PC-9 (cell line): ENCODE results near the gene VPS8. TPM values are rescaled to one million over a fixed set of nuclear protein-coding genes. Genes with fewer than 3 reads are reported as not detected.
A peak's percentile ranks its signal among the peaks of the same experiment; 100 is the strongest.

Source experiments
- BruUV-seq: library from RNA; stranded (reverse); fragments of 400-500 nt; replicated peaks from 2 replicates; lab custom pipeline; 2021; lab: Mats Ljungman, UMichigan
- CTCF ChIA-PET: fragments of 300-600 bp; sonication (Branson Sonifier 250); formaldehyde crosslinking; loops from one replicate; lab custom pipeline; 2022; ENCODE audit warnings: antibody characterized with exemption; lab: Charles Lee
- POLR2A ChIA-PET: fragments of 300-600 bp; sonication (Branson Sonifier 250); formaldehyde crosslinking; loops from one replicate; lab custom pipeline; 2022; ENCODE audit warnings: antibody characterized with exemption; ENCODE audit not compliant: unreplicated experiment; lab: Charles Lee
- DNase-seq, 2 experiments: peaks; one replicate each; pipeline versions ENCODE4 v3.0.0 to v3.0.0-alpha.2; 2015 to 2022; ENCODE audit warnings: mixed read lengths in 1 of 2
- H2AFZ ChIP-seq: fragments of 200-600 bp; sonication (generic); 2 replicates; pipeline ENCODE4 v1.8.1; 2017; ENCODE audit warnings: antibody characterized with exemption
- H3F3A ChIP-seq: fragments of 200-600 bp; sonication (generic); 2 replicates; pipeline ENCODE4 v1.8.1; 2017; ENCODE audit warnings: antibody characterized with exemption, mild to moderate bottlenecking, low read depth; ENCODE audit not compliant: insufficient read depth
- H3K27ac ChIP-seq: fragments of 200-600 bp; sonication (generic); 2 replicates; pipeline ENCODE4 v1.6.1; 2016; ENCODE audit warnings: mixed run types
- H3K27me3 ChIP-seq: fragments of 200-600 bp; sonication (generic); 2 replicates; pipeline ENCODE4 v1.6.1; 2016; ENCODE audit warnings: low read depth, mixed run types; ENCODE audit not compliant: insufficient read depth
- H3K36me3 ChIP-seq: fragments of 200-600 bp; sonication (generic); 2 replicates; pipeline ENCODE4 v1.6.1; 2016; ENCODE audit warnings: low read depth, mixed run types
- H3K4me1 ChIP-seq: fragments of 200-600 bp; sonication (generic); replicated peaks from 2 replicates; pipeline ENCODE4 v1.6.1; 2016; ENCODE audit warnings: mixed run types; ENCODE audit not compliant: insufficient read depth
- H3K4me2 ChIP-seq: fragments of 200-600 bp; sonication (generic); 2 replicates; pipeline ENCODE4 v1.6.1; 2017; ENCODE audit warnings: mixed run types
- H3K4me3 ChIP-seq: fragments of 200-600 bp; sonication (generic); 2 replicates; pipeline ENCODE4 v1.6.1; 2016; ENCODE audit warnings: mixed run types
- H3K79me2 ChIP-seq: fragments of 200-600 bp; sonication (generic); 2 replicates; pipeline ENCODE4 v1.6.1; 2017; ENCODE audit warnings: low read depth, mixed run types
- H3K9me2 ChIP-seq: fragments of 200-600 bp; sonication (generic); 2 replicates; pipeline ENCODE4 v1.8.1; 2017; ENCODE audit warnings: mild to moderate bottlenecking; ENCODE audit not compliant: insufficient read depth
- H3K9me3 ChIP-seq: fragments of 200-600 bp; sonication (generic); 2 replicates; pipeline ENCODE4 v1.8.1; 2016; ENCODE audit warnings: low read depth; ENCODE audit not compliant: insufficient read depth
- H4K20me1 ChIP-seq: fragments of 200-600 bp; sonication (generic); 2 replicates; pipeline ENCODE4 v1.8.1; 2017; ENCODE audit not compliant: insufficient read depth
- EZH2 ChIP-seq: fragments of 200-600 bp; sonication (generic); IDR thresholded peaks from 2 replicates; pipeline ENCODE4 v1.8.0; 2017; ENCODE audit warnings: antibody characterized with exemption, low read depth
- intact Hi-C: fragments of 100-400 bp; cut with micrococcal nuclease; formaldehyde crosslinking; loops from one replicate; pipeline ENCODE4 v1.10.0; 2022; ENCODE audit not compliant: unreplicated experiment
- total RNA-seq: library from RNA; stranded (reverse); gene quantifications from 2 replicates; pipeline ENCODE4 v1.2.3, GENCODE V29; 2021
- TF ChIP-seq, protein P1 (sequence below): fragments of 200-600 bp; sonication (generic); conservative IDR thresholded peaks from 2 replicates; pipeline ENCODE4 v1.6.1; 2017; ENCODE audit warnings: mixed run types, antibody characterized with exemption, mild to moderate bottlenecking, moderate library complexity

VPS8 gene
- total RNA-seq, 1 experiment from 2014 or later, result 80.8 TPM

DNA sequence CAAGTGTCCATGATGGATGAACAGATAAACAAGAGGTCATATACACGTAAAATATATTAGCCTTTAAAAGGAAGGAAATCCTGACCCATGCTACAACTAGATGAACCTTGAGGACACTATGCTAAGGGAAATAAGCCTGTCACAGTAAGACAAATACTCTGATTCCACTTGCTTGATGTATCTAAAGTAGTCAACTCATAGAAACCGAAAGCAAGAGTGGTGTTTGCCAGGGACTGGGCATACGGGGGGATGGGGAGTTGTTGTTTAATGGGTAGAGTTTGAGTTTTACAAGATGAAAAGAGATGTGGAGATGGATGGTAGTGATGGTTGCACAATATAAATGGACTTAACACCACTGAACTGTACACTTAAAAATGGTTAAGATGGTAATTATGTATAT is 275.5 kb downstream of the VPS8 start:
- TF ChIP-seq EZH2, result no peak
- Histone ChIP-seq H3K9me2 (no peaks in the 10 kb centered on the region), H3F3A (no peaks in the 10 kb centered on the region), H2AFZ (no peak overlapping the region), H3K27me3 (peaks cover 37% of the 10 kb centered on the region), H3K4me3 (no peak overlapping the region), H3K79me2 (no peaks in the 10 kb centered on the region), H3K36me3 (no peaks in the 10 kb centered on the region), H3K9me3 (no peaks in the 10 kb centered on the region), H3K4me1 (no peaks in the 10 kb centered on the region), H3K4me2 (0 out of 2 replicates have a peak overlapping the region, but pooled peaks have one; percentile 11), H3K27ac (no peak overlapping the region), H4K20me1 (no peaks in the 10 kb centered on the region; the same call in 1 of the 2 replicates)
- no peak for DNase-seq
- POLR2A ChIA-PET, result no interaction called here
- intact Hi-C loops, result no loop called here
- CTCF ChIA-PET, result no interaction called here
- no TSS peak for BruUV-seq

DNA sequence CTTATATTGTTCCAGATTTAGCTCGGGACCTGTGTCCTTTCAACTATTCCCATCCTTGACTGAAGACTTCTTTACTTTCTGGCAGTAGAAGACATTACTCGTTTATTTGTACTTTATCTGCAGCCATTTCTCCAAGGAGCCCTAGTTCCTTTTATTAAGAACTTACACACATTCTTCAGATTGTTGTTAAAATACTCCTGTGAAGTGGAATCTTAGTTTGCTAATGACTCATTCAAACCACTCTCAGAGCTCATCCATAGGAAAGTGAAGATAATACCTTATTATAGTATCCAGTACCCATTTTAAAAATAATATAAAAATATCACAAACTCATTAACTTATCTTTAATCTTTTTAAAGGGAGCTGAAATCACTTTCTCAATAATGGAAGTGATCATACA is 277.4 kb downstream of the VPS8 start:
- intact Hi-C loops, result no loop called here
- no peak overlapping the region for H3K4me2 ChIP-seq
- no peaks in the 10 kb centered on the region for H3K9me3 ChIP-seq
- POLR2A ChIA-PET, result no interaction called here
- CTCF ChIA-PET, result no interaction called here
- no peaks in the 10 kb centered on the region for H3K4me1 ChIP-seq
- TF ChIP-seq, protein P1, sequence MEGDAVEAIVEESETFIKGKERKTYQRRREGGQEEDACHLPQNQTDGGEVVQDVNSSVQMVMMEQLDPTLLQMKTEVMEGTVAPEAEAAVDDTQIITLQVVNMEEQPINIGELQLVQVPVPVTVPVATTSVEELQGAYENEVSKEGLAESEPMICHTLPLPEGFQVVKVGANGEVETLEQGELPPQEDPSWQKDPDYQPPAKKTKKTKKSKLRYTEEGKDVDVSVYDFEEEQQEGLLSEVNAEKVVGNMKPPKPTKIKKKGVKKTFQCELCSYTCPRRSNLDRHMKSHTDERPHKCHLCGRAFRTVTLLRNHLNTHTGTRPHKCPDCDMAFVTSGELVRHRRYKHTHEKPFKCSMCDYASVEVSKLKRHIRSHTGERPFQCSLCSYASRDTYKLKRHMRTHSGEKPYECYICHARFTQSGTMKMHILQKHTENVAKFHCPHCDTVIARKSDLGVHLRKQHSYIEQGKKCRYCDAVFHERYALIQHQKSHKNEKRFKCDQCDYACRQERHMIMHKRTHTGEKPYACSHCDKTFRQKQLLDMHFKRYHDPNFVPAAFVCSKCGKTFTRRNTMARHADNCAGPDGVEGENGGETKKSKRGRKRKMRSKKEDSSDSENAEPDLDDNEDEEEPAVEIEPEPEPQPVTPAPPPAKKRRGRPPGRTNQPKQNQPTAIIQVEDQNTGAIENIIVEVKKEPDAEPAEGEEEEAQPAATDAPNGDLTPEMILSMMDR, result no peak
- no peak for TF ChIP-seq EZH2
- H3K27ac ChIP-seq, result no peak overlapping the region
- H3K79me2 ChIP-seq, result no peaks in the 10 kb centered on the region
- no peaks in the 10 kb centered on the region for H3F3A ChIP-seq
- peaks cover 37% of the 10 kb centered on the region for H3K27me3 ChIP-seq
- BruUV-seq, result no TSS peak
- H3K4me3 ChIP-seq, result no peak overlapping the region
- H4K20me1 ChIP-seq, result no peaks in the 10 kb centered on the region; the same call in 1 of the 2 replicates
- no peak overlapping the region for H2AFZ ChIP-seq
- H3K9me2 ChIP-seq, result no peaks in the 10 kb centered on the region
- H3K36me3 ChIP-seq, result no peaks in the 10 kb centered on the region
- DNase-seq, result no peak

DNA sequence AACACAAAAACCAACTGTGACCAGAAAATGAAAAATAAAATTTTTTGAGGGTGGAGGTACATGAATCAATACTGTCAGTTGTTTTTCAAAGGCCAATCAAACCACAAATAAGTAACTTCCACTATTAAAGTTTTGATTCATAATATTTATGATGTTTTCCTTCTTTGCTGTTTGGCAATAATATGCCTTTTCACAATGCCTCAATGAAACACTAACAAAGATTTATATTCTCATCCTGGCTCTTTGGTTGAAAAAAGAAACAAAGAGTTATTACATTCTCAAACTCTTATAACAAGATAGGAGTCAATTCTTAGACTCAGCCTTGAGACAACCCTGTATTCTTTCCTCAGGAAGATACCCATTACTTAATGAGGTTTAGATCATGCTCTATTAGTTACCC is 277.8 kb downstream of the VPS8 start:
- ChIA-PET CTCF (no interaction called here), POLR2A (no interaction called here)
- DNase-seq, result no peak
- Histone ChIP-seq H3K4me2 (no peak overlapping the region), H3K27ac (no peak overlapping the region), H3K36me3 (no peaks in the 10 kb centered on the region), H4K20me1 (no peaks in the 10 kb centered on the region; the same call in 1 of the 2 replicates), H3K4me1 (no peaks in the 10 kb centered on the region), H3K9me3 (no peaks in the 10 kb centered on the region), H3F3A (no peaks in the 10 kb centered on the region), H3K9me2 (no peaks in the 10 kb centered on the region), H3K4me3 (no peak overlapping the region), H2AFZ (no peak overlapping the region), H3K79me2 (no peaks in the 10 kb centered on the region), H3K27me3 (peaks cover 38% of the 10 kb centered on the region)
- BruUV-seq, result no TSS peak
- intact Hi-C loops, result no loop called here
- TF ChIP-seq, protein P1, result no peak
- no peak for TF ChIP-seq EZH2

DNA sequence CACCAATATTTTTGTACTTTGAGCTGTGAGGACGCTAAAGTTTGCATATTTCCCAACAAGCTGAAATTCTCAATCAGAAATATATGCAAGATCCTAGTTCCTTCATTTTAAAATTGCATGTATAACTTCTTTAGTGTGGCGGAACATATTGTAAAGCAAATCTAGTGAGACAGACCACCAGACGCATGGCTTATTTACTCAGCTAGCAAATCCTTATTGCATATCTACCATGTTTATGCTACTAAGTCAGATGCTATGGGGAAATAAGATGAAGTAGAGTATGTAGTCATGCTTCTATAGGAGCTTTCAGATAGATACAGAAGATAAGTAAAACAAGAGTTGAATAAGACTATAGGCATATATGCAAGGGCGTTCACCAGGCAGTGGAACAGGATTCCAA is 278.8 kb downstream of the VPS8 start:
- no peaks in the 10 kb centered on the region for H3K36me3 ChIP-seq
- H3K27ac ChIP-seq, result no peak overlapping the region
- H3K79me2 ChIP-seq, result no peaks in the 10 kb centered on the region
- BruUV-seq, result no TSS peak
- intact Hi-C loops, result no loop called here
- H3K9me3 ChIP-seq, result no peaks in the 10 kb centered on the region
- H3K9me2 ChIP-seq, result no peaks in the 10 kb centered on the region
- CTCF ChIA-PET, result no interaction called here
- no peak overlapping the region for H3K4me3 ChIP-seq
- no peaks in the 10 kb centered on the region for H3K4me1 ChIP-seq
- DNase-seq, result no peak
- TF ChIP-seq, protein P1, result no peak
- TF ChIP-seq EZH2, result no peak
- no peak overlapping the region for H3K4me2 ChIP-seq
- H4K20me1 ChIP-seq, result no peaks in the 10 kb centered on the region; the same call in 1 of the 2 replicates
- POLR2A ChIA-PET, result no interaction called here
- no peak overlapping the region for H2AFZ ChIP-seq
- H3F3A ChIP-seq, result no peaks in the 10 kb centered on the region
- peaks cover 38% of the 10 kb centered on the region for H3K27me3 ChIP-seq
